Activated T-cell treated with anti-CD3 and anti-CD28 coated beads, Interleukin-2, amount 50 U/mL, for 24 hours (primary cell): ENCODE measurements around the gene MAP4.
"Not testable (repeated sequence)": the region's sequence is repeated elsewhere in the genome, so short reads cannot be mapped to it uniquely, and the experiment has no call there.

ENCODE experiments used
- DNase-seq: peaks from one replicate; pipeline ENCODE4 v3.0.0-alpha.2; 2020
- H3K27ac Mint-ChIP-seq: 2 replicates; pipeline ENCODE4 v1.8.0; 2020; ENCODE audit warnings: mild to moderate bottlenecking, mixed read lengths
- H3K27me3 Mint-ChIP-seq: 2 replicates; pipeline ENCODE4 v1.8.0; 2020; ENCODE audit warnings: mixed read lengths
- H3K36me3 Mint-ChIP-seq: 2 replicates; pipeline ENCODE4 v1.8.0; 2020; ENCODE audit warnings: low read depth, mixed read lengths
- H3K4me1 Mint-ChIP-seq: 2 replicates; pipeline ENCODE4 v1.8.0; 2020; ENCODE audit warnings: low read depth, mixed read lengths
- H3K4me3 Mint-ChIP-seq: 2 replicates; pipeline ENCODE4 v1.8.0; 2020; ENCODE audit warnings: mild to moderate bottlenecking, moderate library complexity, mixed read lengths
- H3K9me3 Mint-ChIP-seq: 2 replicates; pipeline ENCODE4 v1.8.0; 2020; ENCODE audit warnings: mixed read lengths

The MAP4 gene

GRCh38 chr3:48016301-48016973 lies at the start of gene MAP4:
Gene MAP4, minus strand, starts transcription at chr3:48016416. Its CDS starts 17,556 bp downstream, at chr3:47998860.
- no peaks in the 10 kb centered on the region for H3K27me3 Mint-ChIP-seq
- peaks cover 47% of the 10 kb centered on the region for H3K4me1 Mint-ChIP-seq
- H3K27ac Mint-ChIP-seq: peak within 1 kb of the TSS; percentile 77
- no peak for DNase-seq
- H3K4me3 Mint-ChIP-seq: no peak within 1 kb of the TSS
- H3K9me3 Mint-ChIP-seq: no peaks in the 10 kb centered on the region
- H3K36me3 Mint-ChIP-seq: peaks cover 7% of the 10 kb centered on the region

GRCh38 chr3:48065035-48065434 lies 48.8 kb upstream of the MAP4 start:
- Mint-ChIP-seq H3K9me3 (no peaks in the 10 kb centered on the region), H3K27me3 (no peaks in the 10 kb centered on the region), H3K4me1 (peaks cover 32% of the 10 kb centered on the region), H3K4me3 (no peak overlapping the region), H3K27ac (no peak overlapping the region), H3K36me3 (peaks cover 28% of the 10 kb centered on the region)
- no peak for DNase-seq

- DNase-seq: no peak
- peaks cover 36% of the 10 kb centered on the region for H3K4me1 Mint-ChIP-seq
- H3K27ac Mint-ChIP-seq: no peak overlapping the region
- no peaks in the 10 kb centered on the region for H3K27me3 Mint-ChIP-seq
- no peak overlapping the region for H3K4me3 Mint-ChIP-seq
- peaks cover 26% of the 10 kb centered on the region for H3K36me3 Mint-ChIP-seq
- H3K9me3 Mint-ChIP-seq: no peaks in the 10 kb centered on the region
Measured at GRCh38 chr3:48064292-48064829, 48.1 kb upstream of the MAP4 start.

- not testable (repeated sequence) for DNase-seq, H3K27ac Mint-ChIP-seq, H3K27me3 Mint-ChIP-seq, H3K4me3 Mint-ChIP-seq, H3K9me3 Mint-ChIP-seq
- peaks cover 22% of the 10 kb centered on the region for H3K36me3 Mint-ChIP-seq
- peaks cover 39% of the 10 kb centered on the region for H3K4me1 Mint-ChIP-seq
Measured at GRCh38 chr3:48061586-48061985, 45.4 kb upstream of the MAP4 start.

- no peak overlapping the region for H3K4me3 Mint-ChIP-seq
- no peaks in the 10 kb centered on the region for H3K9me3 Mint-ChIP-seq
- no peaks in the 10 kb centered on the region for H3K27me3 Mint-ChIP-seq
- no peak for DNase-seq
- H3K36me3 Mint-ChIP-seq: peaks cover 22% of the 10 kb centered on the region
- H3K27ac Mint-ChIP-seq: no peak overlapping the region
- H3K4me1 Mint-ChIP-seq: peaks cover 18% of the 10 kb centered on the region
Measured at GRCh38 chr3:48058091-48058490, 41.9 kb upstream of the MAP4 start.

GRCh38 chr3:48057521-48057920 lies 41.3 kb upstream of the MAP4 start:
- no peak for DNase-seq
- Mint-ChIP-seq H3K4me3 (no peak overlapping the region), H3K27ac (no peak overlapping the region), H3K36me3 (peaks cover 21% of the 10 kb centered on the region), H3K4me1 (peaks cover 23% of the 10 kb centered on the region), H3K9me3 (no peaks in the 10 kb centered on the region), H3K27me3 (no peaks in the 10 kb centered on the region)

- no peak for DNase-seq
- Mint-ChIP-seq H3K4me1 (peaks cover 11% of the 10 kb centered on the region), H3K9me3 (no peaks in the 10 kb centered on the region), H3K27ac (no peak overlapping the region), H3K36me3 (peaks cover 42% of the 10 kb centered on the region), H3K4me3 (no peak overlapping the region), H3K27me3 (no peaks in the 10 kb centered on the region)
Measured at GRCh38 chr3:48047841-48048464, 31.7 kb upstream of the MAP4 start.

GRCh38 chr3:48042071-48042760 lies 26.0 kb upstream of the MAP4 start:
- H3K36me3 Mint-ChIP-seq: peaks cover 7% of the 10 kb centered on the region
- no peak overlapping the region for H3K4me3 Mint-ChIP-seq
- DNase-seq: no peak
- peak overlapping the region; percentile 10 for H3K27ac Mint-ChIP-seq
- no peaks in the 10 kb centered on the region for H3K27me3 Mint-ChIP-seq
- H3K9me3 Mint-ChIP-seq: no peaks in the 10 kb centered on the region
- H3K4me1 Mint-ChIP-seq: peaks cover 20% of the 10 kb centered on the region

- peaks cover 23% of the 10 kb centered on the region for H3K4me1 Mint-ChIP-seq
- peaks cover 3% of the 10 kb centered on the region for H3K36me3 Mint-ChIP-seq
- no peak overlapping the region for H3K27ac Mint-ChIP-seq
- no peak overlapping the region for H3K4me3 Mint-ChIP-seq
- no peaks in the 10 kb centered on the region for H3K9me3 Mint-ChIP-seq
- H3K27me3 Mint-ChIP-seq: no peaks in the 10 kb centered on the region
- DNase-seq: no peak
Measured at GRCh38 chr3:48039487-48040190, 23.4 kb upstream of the MAP4 start.

GRCh38 chr3:48038971-48039481 lies 22.8 kb upstream of the MAP4 start:
- Mint-ChIP-seq H3K36me3 (peaks cover 3% of the 10 kb centered on the region), H3K27me3 (no peaks in the 10 kb centered on the region), H3K4me1 (peaks cover 27% of the 10 kb centered on the region), H3K4me3 (no peak overlapping the region), H3K9me3 (no peaks in the 10 kb centered on the region), H3K27ac (no peak overlapping the region)
- DNase-seq: no peak

- peaks cover 22% of the 10 kb centered on the region for H3K4me1 Mint-ChIP-seq
- peak overlapping the region; percentile 76 for H3K27ac Mint-ChIP-seq
- DNase-seq: no peak
- H3K4me3 Mint-ChIP-seq: no peak overlapping the region
- H3K27me3 Mint-ChIP-seq: no peaks in the 10 kb centered on the region
- H3K36me3 Mint-ChIP-seq: no peaks in the 10 kb centered on the region
- no peaks in the 10 kb centered on the region for H3K9me3 Mint-ChIP-seq
Measured at GRCh38 chr3:48034000-48034516, 17.8 kb upstream of the MAP4 start.

GRCh38 chr3:48030188-48030587 lies 14.0 kb upstream of the MAP4 start:
- Mint-ChIP-seq H3K9me3 (no peaks in the 10 kb centered on the region), H3K4me3 (no peak overlapping the region), H3K36me3 (no peaks in the 10 kb centered on the region), H3K4me1 (peaks cover 17% of the 10 kb centered on the region), H3K27me3 (no peaks in the 10 kb centered on the region), H3K27ac (no peak overlapping the region)
- DNase-seq: no peak

GRCh38 chr3:48026951-48027908 lies 11.0 kb upstream of the MAP4 start:
- Mint-ChIP-seq H3K36me3 (no peaks in the 10 kb centered on the region), H3K27me3 (no peaks in the 10 kb centered on the region), H3K4me1 (peaks cover 9% of the 10 kb centered on the region), H3K9me3 (no peaks in the 10 kb centered on the region), H3K27ac (no peak overlapping the region), H3K4me3 (no peak overlapping the region)
- DNase-seq: no peak
